ENCODE measurements around the gene ARHGEF28.

The ARHGEF28 gene

GRCh38 chr5:73942783-73943182, 316.8 kb downstream of the ARHGEF28 start:
- no peak overlapping the region for H3K4me3 ChIP-seq (ENCODE audit: low read length)
- H3K27me3 ChIP-seq (ENCODE audit: insufficient read depth, low read length) = no peaks in the 10 kb centered on the region
- peaks cover 31% of the 10 kb centered on the region for H3K4me1 ChIP-seq (ENCODE audit: insufficient read depth, low read length)
- no peaks in the 10 kb centered on the region for H3K9me3 ChIP-seq (ENCODE audit: low read length)
- H2AFZ ChIP-seq (ENCODE audit: low read depth, low read length) = no peak overlapping the region
- H3K36me3 ChIP-seq (ENCODE audit: insufficient read depth, low read length) = no peaks in the 10 kb centered on the region

GRCh38 chr5:73943397-73943796, 317.4 kb downstream of the ARHGEF28 start:
- H3K4me1 ChIP-seq (ENCODE audit: insufficient read depth, low read length) = peaks cover 28% of the 10 kb centered on the region
- no peaks in the 10 kb centered on the region for H3K27me3 ChIP-seq (ENCODE audit: insufficient read depth, low read length)
- no peaks in the 10 kb centered on the region for H3K9me3 ChIP-seq (ENCODE audit: low read length)
- H3K36me3 ChIP-seq (ENCODE audit: insufficient read depth, low read length) = no peaks in the 10 kb centered on the region
- no peak overlapping the region for H2AFZ ChIP-seq (ENCODE audit: low read depth, low read length)
- H3K4me3 ChIP-seq (ENCODE audit: low read length) = no peak overlapping the region

- peaks cover 17% of the 10 kb centered on the region for H3K4me1 ChIP-seq (ENCODE audit: insufficient read depth, low read length)
- no peaks in the 10 kb centered on the region for H3K27me3 ChIP-seq (ENCODE audit: insufficient read depth, low read length)
- H2AFZ ChIP-seq (ENCODE audit: low read depth, low read length) = no peak overlapping the region
- no peak overlapping the region for H3K4me3 ChIP-seq (ENCODE audit: low read length)
- no peaks in the 10 kb centered on the region for H3K36me3 ChIP-seq (ENCODE audit: insufficient read depth, low read length)
- H3K9me3 ChIP-seq (ENCODE audit: low read length) = no peaks in the 10 kb centered on the region
Measured at GRCh38 chr5:73944581-73944980, 318.6 kb downstream of the ARHGEF28 start.

- Histone ChIP-seq H3K9me3 (ENCODE audit: low read length) (no peaks in the 10 kb centered on the region), H3K4me1 (ENCODE audit: insufficient read depth, low read length) (peaks cover 8% of the 10 kb centered on the region), H3K27me3 (ENCODE audit: insufficient read depth, low read length) (no peaks in the 10 kb centered on the region), H3K36me3 (ENCODE audit: insufficient read depth, low read length) (no peaks in the 10 kb centered on the region), H2AFZ (ENCODE audit: low read depth, low read length) (no peak overlapping the region), H3K4me3 (ENCODE audit: low read length) (no peak overlapping the region)
Measured at GRCh38 chr5:73945505-73945904, 319.5 kb downstream of the ARHGEF28 start.

- H3K9me3 ChIP-seq (ENCODE audit: low read length) = no peaks in the 10 kb centered on the region
- H3K4me1 ChIP-seq (ENCODE audit: insufficient read depth, low read length) = peaks cover 5% of the 10 kb centered on the region
- H3K36me3 ChIP-seq (ENCODE audit: insufficient read depth, low read length) = no peaks in the 10 kb centered on the region
- H3K4me3 ChIP-seq (ENCODE audit: low read length) = no peak overlapping the region
- H2AFZ ChIP-seq (ENCODE audit: low read depth, low read length) = no peak overlapping the region
- no peaks in the 10 kb centered on the region for H3K27me3 ChIP-seq (ENCODE audit: insufficient read depth, low read length)
Measured at GRCh38 chr5:73946278-73946677, 320.3 kb downstream of the ARHGEF28 start.

GRCh38 chr5:73946919-73947602, 321.1 kb downstream of the ARHGEF28 start:
- Histone ChIP-seq H3K36me3 (ENCODE audit: insufficient read depth, low read length) (no peaks in the 10 kb centered on the region), H3K4me1 (ENCODE audit: insufficient read depth, low read length) (no peaks in the 10 kb centered on the region), H3K27me3 (ENCODE audit: insufficient read depth, low read length) (no peaks in the 10 kb centered on the region), H3K9me3 (ENCODE audit: low read length) (no peaks in the 10 kb centered on the region), H3K4me3 (ENCODE audit: low read length) (no peak overlapping the region), H2AFZ (ENCODE audit: low read depth, low read length) (no peak overlapping the region)

GRCh38 chr5:73947906-73948640, 322.1 kb downstream of the ARHGEF28 start:
- Histone ChIP-seq H3K4me1 (ENCODE audit: insufficient read depth, low read length) (no peaks in the 10 kb centered on the region), H2AFZ (ENCODE audit: low read depth, low read length) (no peak overlapping the region), H3K27me3 (ENCODE audit: insufficient read depth, low read length) (no peaks in the 10 kb centered on the region), H3K4me3 (ENCODE audit: low read length) (no peak overlapping the region), H3K36me3 (ENCODE audit: insufficient read depth, low read length) (no peaks in the 10 kb centered on the region), H3K9me3 (ENCODE audit: low read length) (no peaks in the 10 kb centered on the region)

- no peaks in the 10 kb centered on the region for H3K27me3 ChIP-seq (ENCODE audit: insufficient read depth, low read length)
- no peaks in the 10 kb centered on the region for H3K36me3 ChIP-seq (ENCODE audit: insufficient read depth, low read length)
- no peaks in the 10 kb centered on the region for H3K9me3 ChIP-seq (ENCODE audit: low read length)
- H3K4me3 ChIP-seq (ENCODE audit: low read length) = no peak overlapping the region
- H3K4me1 ChIP-seq (ENCODE audit: insufficient read depth, low read length) = no peaks in the 10 kb centered on the region
- H2AFZ ChIP-seq (ENCODE audit: low read depth, low read length) = no peak overlapping the region
Measured at GRCh38 chr5:73948720-73949119, 322.7 kb downstream of the ARHGEF28 start.

GRCh38 chr5:73950441-73950873, 324.5 kb downstream of the ARHGEF28 start:
- no peaks in the 10 kb centered on the region for H3K27me3 ChIP-seq (ENCODE audit: insufficient read depth, low read length)
- no peaks in the 10 kb centered on the region for H3K36me3 ChIP-seq (ENCODE audit: insufficient read depth, low read length)
- H3K4me3 ChIP-seq (ENCODE audit: low read length) = no peak overlapping the region
- no peaks in the 10 kb centered on the region for H3K4me1 ChIP-seq (ENCODE audit: insufficient read depth, low read length)
- no peak overlapping the region for H2AFZ ChIP-seq (ENCODE audit: low read depth, low read length)
- H3K9me3 ChIP-seq (ENCODE audit: low read length) = no peaks in the 10 kb centered on the region

GRCh38 chr5:73950912-73951430, 325.0 kb downstream of the ARHGEF28 start:
- no peaks in the 10 kb centered on the region for H3K36me3 ChIP-seq (ENCODE audit: insufficient read depth, low read length)
- no peak overlapping the region for H3K4me3 ChIP-seq (ENCODE audit: low read length)
- no peak overlapping the region for H2AFZ ChIP-seq (ENCODE audit: low read depth, low read length)
- no peaks in the 10 kb centered on the region for H3K27me3 ChIP-seq (ENCODE audit: insufficient read depth, low read length)
- H3K9me3 ChIP-seq (ENCODE audit: low read length) = no peaks in the 10 kb centered on the region
- H3K4me1 ChIP-seq (ENCODE audit: insufficient read depth, low read length) = no peaks in the 10 kb centered on the region

GRCh38 chr5:73952872-73953271, 326.9 kb downstream of the ARHGEF28 start:
- H3K36me3 ChIP-seq (ENCODE audit: insufficient read depth, low read length) = no peaks in the 10 kb centered on the region
- H3K9me3 ChIP-seq (ENCODE audit: low read length) = no peaks in the 10 kb centered on the region
- no peaks in the 10 kb centered on the region for H3K27me3 ChIP-seq (ENCODE audit: insufficient read depth, low read length)
- no peak overlapping the region for H3K4me3 ChIP-seq (ENCODE audit: low read length)
- no peak overlapping the region for H2AFZ ChIP-seq (ENCODE audit: low read depth, low read length)
- H3K4me1 ChIP-seq (ENCODE audit: insufficient read depth, low read length) = no peaks in the 10 kb centered on the region

- H3K27me3 ChIP-seq (ENCODE audit: insufficient read depth, low read length) = no peaks in the 10 kb centered on the region
- no peak overlapping the region for H2AFZ ChIP-seq (ENCODE audit: low read depth, low read length)
- H3K36me3 ChIP-seq (ENCODE audit: insufficient read depth, low read length) = no peaks in the 10 kb centered on the region
- H3K9me3 ChIP-seq (ENCODE audit: low read length) = no peaks in the 10 kb centered on the region
- no peaks in the 10 kb centered on the region for H3K4me1 ChIP-seq (ENCODE audit: insufficient read depth, low read length)
- no peak overlapping the region for H3K4me3 ChIP-seq (ENCODE audit: low read length)
Measured at GRCh38 chr5:73954381-73954780, 328.4 kb downstream of the ARHGEF28 start.

GRCh38 chr5:73955271-73955846, 329.4 kb downstream of the ARHGEF28 start:
- Histone ChIP-seq H3K27me3 (ENCODE audit: insufficient read depth, low read length) (no peaks in the 10 kb centered on the region), H3K9me3 (ENCODE audit: low read length) (no peaks in the 10 kb centered on the region), H3K4me1 (ENCODE audit: insufficient read depth, low read length) (no peaks in the 10 kb centered on the region), H3K4me3 (ENCODE audit: low read length) (no peak overlapping the region), H3K36me3 (ENCODE audit: insufficient read depth, low read length) (no peaks in the 10 kb centered on the region), H2AFZ (ENCODE audit: low read depth, low read length) (no peak overlapping the region)

Data from neuron (in vitro differentiated cells).